Thoracic aorta (tissue), 2 donors: ENCODE results near the gene PARN. TPM values are rescaled to one million over a fixed set of nuclear protein-coding genes. Genes with fewer than 3 reads are reported as not detected.

ENCODE experiments used
- ATAC-seq: fragments of 150-250 bp; one replicate; pipeline ENCODE4 v1.8.0; 2017; ENCODE audit warnings: low read depth; ENCODE audit not compliant: insufficient number of reproducible peaks, low FRiP score
- DNase-seq: peaks from one replicate; pipeline ENCODE4 v3.0.0-alpha.2; 2020; ENCODE audit warnings: low spot score
- H3K27ac ChIP-seq, 2 donors: fragments of 200-600 bp; sonication (generic); 1 replicate in 1 of 2; 2 replicates in 1 of 2; pipeline ENCODE4 v1.5.1; 2016; ENCODE audit warnings: mild to moderate bottlenecking in 2 of 2, moderate library complexity in 2 of 2
- H3K27me3 ChIP-seq: fragments of 200-600 bp; sonication (generic); replicated peaks from 2 replicates; pipeline ENCODE4 v1.6.0; 2016; ENCODE audit warnings: mild to moderate bottlenecking; ENCODE audit not compliant: insufficient read depth
- H3K36me3 ChIP-seq: fragments of 200-600 bp; sonication (generic); one replicate; pipeline ENCODE4 v1.5.1; 2016
- H3K4me1 ChIP-seq, 2 donors: fragments of 200-600 bp; sonication (generic); 1 replicate in 1 of 2; 2 replicates in 1 of 2; pipeline versions ENCODE4 v1.5.1 to v1.6.0; 2016; ENCODE audit warnings: low read depth in 2 of 2, mild to moderate bottlenecking in 1 of 2; ENCODE audit not compliant: control insufficient read depth in 1 of 2
- H3K4me3 ChIP-seq: fragments of 200-600 bp; sonication (generic); 2 replicates; pipeline ENCODE4 v1.5.1; 2016; ENCODE audit warnings: mild to moderate bottlenecking
- H3K9me3 ChIP-seq: fragments of 200-600 bp; sonication (generic); 2 replicates; pipeline ENCODE4 v1.5.1; 2016
- total RNA-seq, 2 donors: library from RNA; depleted of rRNA; stranded (reverse); fragments of >200 nt; gene quantifications; one replicate each; pipeline versions ENCODE4 v1.1.0 to v1.2.3, GENCODE V29; 2016
- TF ChIP-seq, protein P1 (sequence below): fragments of 200-600 bp; sonication (generic); IDR thresholded peaks from one replicate; pipeline ENCODE4 v1.5.1; 2019; ENCODE audit warnings: antibody characterized with exemption

The PARN gene
- total RNA-seq, 2 donors from 2014 or later, result 51.0 to 66.7 TPM

DNA sequence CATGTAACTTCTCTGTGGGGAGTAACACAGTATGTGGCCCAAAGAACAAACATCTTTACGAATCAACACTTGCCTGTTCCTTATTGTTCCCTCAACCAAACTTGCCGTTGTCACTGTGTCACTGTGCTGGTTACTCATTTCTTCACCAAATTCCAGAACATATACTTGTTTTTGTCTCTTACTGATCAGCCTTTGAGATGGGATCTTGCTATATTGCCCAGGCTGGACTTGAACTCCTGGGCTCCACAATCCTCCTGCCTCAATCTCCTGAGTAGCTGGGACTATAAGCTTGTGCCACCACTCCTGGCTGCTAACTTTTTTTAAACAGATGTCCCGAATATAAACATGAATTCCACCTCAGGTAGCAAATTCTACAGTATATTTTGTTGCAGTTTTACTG, 115.1 kb downstream of the PARN start:
- Histone ChIP-seq H3K27me3 (no peaks in the 10 kb centered on the region), H3K9me3 (no peaks in the 10 kb centered on the region), H3K4me3 (no peak overlapping the region), H3K4me1 (no peaks in the 10 kb centered on the region), H3K36me3 (no peaks in the 10 kb centered on the region), H3K27ac (no peak overlapping the region)
- ATAC-seq (no peak), DNase-seq (no peak)
- TF ChIP-seq, protein P1, sequence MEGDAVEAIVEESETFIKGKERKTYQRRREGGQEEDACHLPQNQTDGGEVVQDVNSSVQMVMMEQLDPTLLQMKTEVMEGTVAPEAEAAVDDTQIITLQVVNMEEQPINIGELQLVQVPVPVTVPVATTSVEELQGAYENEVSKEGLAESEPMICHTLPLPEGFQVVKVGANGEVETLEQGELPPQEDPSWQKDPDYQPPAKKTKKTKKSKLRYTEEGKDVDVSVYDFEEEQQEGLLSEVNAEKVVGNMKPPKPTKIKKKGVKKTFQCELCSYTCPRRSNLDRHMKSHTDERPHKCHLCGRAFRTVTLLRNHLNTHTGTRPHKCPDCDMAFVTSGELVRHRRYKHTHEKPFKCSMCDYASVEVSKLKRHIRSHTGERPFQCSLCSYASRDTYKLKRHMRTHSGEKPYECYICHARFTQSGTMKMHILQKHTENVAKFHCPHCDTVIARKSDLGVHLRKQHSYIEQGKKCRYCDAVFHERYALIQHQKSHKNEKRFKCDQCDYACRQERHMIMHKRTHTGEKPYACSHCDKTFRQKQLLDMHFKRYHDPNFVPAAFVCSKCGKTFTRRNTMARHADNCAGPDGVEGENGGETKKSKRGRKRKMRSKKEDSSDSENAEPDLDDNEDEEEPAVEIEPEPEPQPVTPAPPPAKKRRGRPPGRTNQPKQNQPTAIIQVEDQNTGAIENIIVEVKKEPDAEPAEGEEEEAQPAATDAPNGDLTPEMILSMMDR, result no peak

DNA sequence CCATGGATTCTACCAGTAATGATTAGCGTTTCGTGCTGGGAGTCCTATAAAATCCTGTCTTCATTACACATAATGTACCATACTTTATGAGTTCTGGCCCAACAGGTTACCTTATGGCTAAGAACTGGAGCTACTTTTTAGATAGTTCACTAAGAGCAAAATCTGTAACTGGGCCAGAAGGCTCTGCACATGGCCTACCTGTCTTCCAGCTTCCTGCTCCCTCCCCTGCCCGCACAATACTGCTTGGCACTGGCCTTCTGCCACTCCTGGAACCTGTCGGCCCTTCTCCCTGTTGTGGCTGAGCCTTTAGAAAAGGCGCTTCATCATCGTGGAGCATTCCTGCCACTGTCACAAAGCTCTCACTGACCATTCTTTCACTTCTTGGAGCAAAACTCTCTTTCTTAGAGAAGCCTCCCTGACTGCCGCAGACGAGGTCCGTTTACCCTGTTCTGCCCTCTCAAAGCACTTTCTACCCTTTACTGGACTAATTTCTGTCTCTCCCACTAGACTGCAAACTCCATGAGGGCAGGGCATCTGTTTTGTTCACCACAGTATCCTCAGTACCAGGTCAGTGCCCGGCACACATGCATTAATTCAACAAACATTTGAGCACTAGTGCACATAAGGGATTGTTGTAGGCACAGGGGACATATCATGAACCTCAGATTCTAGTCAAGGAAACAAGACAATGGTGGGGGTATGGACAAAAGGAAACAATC, 116.5 kb downstream of the PARN start:
- ATAC-seq (no peak), DNase-seq (no peak)
- Histone ChIP-seq H3K4me1 (no peaks in the 10 kb centered on the region), H3K27ac (no peak overlapping the region), H3K36me3 (no peaks in the 10 kb centered on the region), H3K4me3 (no peak overlapping the region), H3K9me3 (no peaks in the 10 kb centered on the region), H3K27me3 (no peaks in the 10 kb centered on the region)
- TF ChIP-seq, protein P1, result no peak

DNA sequence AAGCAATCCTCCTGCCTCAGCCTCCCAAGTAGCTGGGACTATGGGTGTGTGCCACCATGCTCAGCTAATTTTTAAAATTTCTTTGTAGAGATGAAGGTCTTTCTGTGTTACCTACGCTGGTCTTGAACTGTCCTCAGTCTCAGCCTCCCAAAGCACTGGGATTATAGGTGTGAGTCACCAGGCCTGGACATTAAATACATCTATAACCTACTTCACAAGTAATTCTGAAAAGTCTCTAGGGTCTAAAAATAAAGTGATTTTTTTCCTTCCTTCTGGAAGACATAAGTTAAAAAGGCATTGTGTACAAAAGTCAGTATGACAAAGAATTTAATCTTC, 118.3 kb downstream of the PARN start:
- DNase-seq, result no peak
- Histone ChIP-seq H3K4me1 (peaks cover 0 to 2% of the 10 kb centered on the region in 2 donors), H3K36me3 (no peaks in the 10 kb centered on the region), H3K27ac (no peak overlapping the region), H3K9me3 (no peaks in the 10 kb centered on the region), H3K27me3 (no peaks in the 10 kb centered on the region), H3K4me3 (no peak overlapping the region)
- ATAC-seq, result no peak
- TF ChIP-seq, protein P1, result no peak

DNA sequence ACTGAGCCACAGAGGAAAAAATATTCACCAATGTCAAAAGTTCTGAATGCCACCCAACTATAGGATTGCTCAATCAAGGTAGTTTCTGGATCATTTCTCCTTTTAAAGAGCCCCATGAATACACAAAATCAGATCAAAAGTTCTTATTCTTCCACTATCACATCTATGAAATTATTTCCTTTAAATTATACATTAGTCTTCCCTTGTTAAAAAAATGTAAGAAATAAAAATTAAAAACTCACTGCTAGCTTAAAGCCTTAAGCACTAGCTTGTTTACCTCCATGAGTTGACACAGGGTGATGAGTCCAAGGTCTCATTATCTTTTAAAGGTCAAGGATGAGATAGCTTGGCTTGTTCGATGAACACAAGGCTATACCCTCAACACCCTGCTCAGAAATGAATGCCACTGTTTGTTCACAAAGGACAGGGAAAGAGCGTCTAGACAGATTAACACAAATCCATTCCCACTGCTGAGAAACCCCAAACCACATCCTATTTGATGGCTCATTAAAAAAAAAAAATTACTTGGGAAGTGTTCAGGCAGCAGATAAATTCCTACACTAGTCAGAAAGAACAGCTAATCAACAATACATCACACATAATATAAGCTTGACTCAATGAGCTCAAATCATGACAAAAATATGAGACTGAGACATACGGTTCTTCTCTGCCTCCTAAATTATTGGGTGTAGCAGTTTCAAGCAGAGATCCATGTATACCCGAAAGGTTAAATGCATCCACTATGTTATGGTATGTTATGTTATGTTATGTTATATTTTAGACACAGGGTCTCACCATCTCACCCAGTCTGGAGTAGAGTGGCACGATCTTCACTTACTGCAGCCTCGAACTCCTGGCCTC, 118.9 kb downstream of the PARN start:
- no peaks in the 10 kb centered on the region for H3K36me3 ChIP-seq
- H3K9me3 ChIP-seq, result no peaks in the 10 kb centered on the region
- no peak overlapping the region for H3K27ac ChIP-seq
- no peak for DNase-seq
- H3K4me3 ChIP-seq, result no peak overlapping the region
- H3K27me3 ChIP-seq, result no peaks in the 10 kb centered on the region
- peaks cover 4 to 8% of the 10 kb centered on the region in 2 donors for H3K4me1 ChIP-seq
- no peak for ATAC-seq
- TF ChIP-seq, protein P1, result no peak

- Histone ChIP-seq H3K9me3 (no peaks in the 10 kb centered on the region), H3K4me3 (no peak overlapping the region), H3K27ac (no peak overlapping the region), H3K4me1 (peaks cover 4 to 14% of the 10 kb centered on the region in 2 donors), H3K36me3 (no peaks in the 10 kb centered on the region), H3K27me3 (no peaks in the 10 kb centered on the region)
- TF ChIP-seq, protein P1, result no peak
- DNase-seq (no peak), ATAC-seq (no peak)
These were observed 119.5 kb downstream of the PARN start for GRCh38 chr16:14510581-14510938.
